ENCODE results near the gene PTGIR.

GRCh38 chr19:46646402-46646801 is 21.5 kb upstream of the PTGIR start:
- TF ChIP-seq CTCF (optimal IDR thresholded peaks at IDR 0.05 in 1 of 3, IDR thresholded peaks at IDR 0.05 in 1 of 3, conservative IDR thresholded peaks at IDR 0.05 in 1 of 3; ENCODE audit: extremely low read depth in 1 of 3, insufficient read depth in 2 of 3, low read length in 3 of 3): no peak
- TF ChIP-seq EZH2 (IDR thresholded peaks at IDR 0.05; ENCODE audit: low read length): no peak

Data from keratinocyte (primary cell).